Measurements from ENCODE around the gene CYP19A1.

GRCh38 chr15:51205050-51205975, 133.1 kb downstream of the CYP19A1 start:
- no peak for TF ChIP-seq POLR2A (IDR thresholded peaks at IDR 0.05; ENCODE audit: low read length)
- no peak for TF ChIP-seq GATA1 (IDR thresholded peaks at IDR 0.05; ENCODE audit: low read depth, low read length)

Measured in erythroblast (primary cell).